Measurements from ENCODE around the gene MCC.

MCC gene

DNA sequence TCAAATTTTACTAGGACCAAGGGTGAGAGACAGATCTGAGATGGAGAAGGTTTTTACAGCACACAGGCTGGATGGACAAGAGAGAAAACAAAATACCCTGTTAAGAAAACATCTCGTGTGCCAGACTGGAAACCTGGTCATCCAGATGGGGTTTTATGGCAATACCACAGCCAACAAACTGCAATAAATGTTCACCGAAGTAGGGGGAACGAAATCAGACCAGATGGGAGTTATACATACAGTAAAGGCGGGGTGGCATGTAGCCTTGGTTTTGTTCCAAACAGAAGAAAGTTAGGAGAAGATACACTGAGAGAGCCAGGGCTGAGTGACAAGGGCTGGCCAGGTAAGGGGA lies 448.3 kb downstream of the MCC start:
- TF ChIP-seq SPI1 (IDR thresholded peaks at IDR 0.05; ENCODE audit: borderline replicate concordance, low read depth) (no peak), POLR2AphosphoS5 (IDR thresholded peaks at IDR 0.05; ENCODE audit: low read depth) (no peak), GABPA (IDR thresholded peaks at IDR 0.05; ENCODE audit: low read depth) (no peak)
- TF ChIP-seq, protein P1, sequence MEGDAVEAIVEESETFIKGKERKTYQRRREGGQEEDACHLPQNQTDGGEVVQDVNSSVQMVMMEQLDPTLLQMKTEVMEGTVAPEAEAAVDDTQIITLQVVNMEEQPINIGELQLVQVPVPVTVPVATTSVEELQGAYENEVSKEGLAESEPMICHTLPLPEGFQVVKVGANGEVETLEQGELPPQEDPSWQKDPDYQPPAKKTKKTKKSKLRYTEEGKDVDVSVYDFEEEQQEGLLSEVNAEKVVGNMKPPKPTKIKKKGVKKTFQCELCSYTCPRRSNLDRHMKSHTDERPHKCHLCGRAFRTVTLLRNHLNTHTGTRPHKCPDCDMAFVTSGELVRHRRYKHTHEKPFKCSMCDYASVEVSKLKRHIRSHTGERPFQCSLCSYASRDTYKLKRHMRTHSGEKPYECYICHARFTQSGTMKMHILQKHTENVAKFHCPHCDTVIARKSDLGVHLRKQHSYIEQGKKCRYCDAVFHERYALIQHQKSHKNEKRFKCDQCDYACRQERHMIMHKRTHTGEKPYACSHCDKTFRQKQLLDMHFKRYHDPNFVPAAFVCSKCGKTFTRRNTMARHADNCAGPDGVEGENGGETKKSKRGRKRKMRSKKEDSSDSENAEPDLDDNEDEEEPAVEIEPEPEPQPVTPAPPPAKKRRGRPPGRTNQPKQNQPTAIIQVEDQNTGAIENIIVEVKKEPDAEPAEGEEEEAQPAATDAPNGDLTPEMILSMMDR (IDR thresholded peaks at IDR 0.05; ENCODE audit: insufficient read depth, low read length): no peak
- TF ChIP-seq, protein P2, sequence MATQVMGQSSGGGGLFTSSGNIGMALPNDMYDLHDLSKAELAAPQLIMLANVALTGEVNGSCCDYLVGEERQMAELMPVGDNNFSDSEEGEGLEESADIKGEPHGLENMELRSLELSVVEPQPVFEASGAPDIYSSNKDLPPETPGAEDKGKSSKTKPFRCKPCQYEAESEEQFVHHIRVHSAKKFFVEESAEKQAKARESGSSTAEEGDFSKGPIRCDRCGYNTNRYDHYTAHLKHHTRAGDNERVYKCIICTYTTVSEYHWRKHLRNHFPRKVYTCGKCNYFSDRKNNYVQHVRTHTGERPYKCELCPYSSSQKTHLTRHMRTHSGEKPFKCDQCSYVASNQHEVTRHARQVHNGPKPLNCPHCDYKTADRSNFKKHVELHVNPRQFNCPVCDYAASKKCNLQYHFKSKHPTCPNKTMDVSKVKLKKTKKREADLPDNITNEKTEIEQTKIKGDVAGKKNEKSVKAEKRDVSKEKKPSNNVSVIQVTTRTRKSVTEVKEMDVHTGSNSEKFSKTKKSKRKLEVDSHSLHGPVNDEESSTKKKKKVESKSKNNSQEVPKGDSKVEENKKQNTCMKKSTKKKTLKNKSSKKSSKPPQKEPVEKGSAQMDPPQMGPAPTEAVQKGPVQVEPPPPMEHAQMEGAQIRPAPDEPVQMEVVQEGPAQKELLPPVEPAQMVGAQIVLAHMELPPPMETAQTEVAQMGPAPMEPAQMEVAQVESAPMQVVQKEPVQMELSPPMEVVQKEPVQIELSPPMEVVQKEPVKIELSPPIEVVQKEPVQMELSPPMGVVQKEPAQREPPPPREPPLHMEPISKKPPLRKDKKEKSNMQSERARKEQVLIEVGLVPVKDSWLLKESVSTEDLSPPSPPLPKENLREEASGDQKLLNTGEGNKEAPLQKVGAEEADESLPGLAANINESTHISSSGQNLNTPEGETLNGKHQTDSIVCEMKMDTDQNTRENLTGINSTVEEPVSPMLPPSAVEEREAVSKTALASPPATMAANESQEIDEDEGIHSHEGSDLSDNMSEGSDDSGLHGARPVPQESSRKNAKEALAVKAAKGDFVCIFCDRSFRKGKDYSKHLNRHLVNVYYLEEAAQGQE (IDR thresholded peaks at IDR 0.05; ENCODE audit: insufficient replicate concordance, low read depth): no peak
- no peak overlapping the region for H3K27ac ChIP-seq (replicated peaks)
- H3K27me3 ChIP-seq (ENCODE audit: insufficient read depth, poor library complexity, severe bottlenecking): no peaks in the 10 kb centered on the region
- H3K4me3 ChIP-seq (replicated peaks; ENCODE audit: insufficient read depth, low read length): no peak overlapping the region
- no peak for DNase-seq (ENCODE audit: low read depth in 1 of 2, low spot score in 1 of 2)

DNA sequence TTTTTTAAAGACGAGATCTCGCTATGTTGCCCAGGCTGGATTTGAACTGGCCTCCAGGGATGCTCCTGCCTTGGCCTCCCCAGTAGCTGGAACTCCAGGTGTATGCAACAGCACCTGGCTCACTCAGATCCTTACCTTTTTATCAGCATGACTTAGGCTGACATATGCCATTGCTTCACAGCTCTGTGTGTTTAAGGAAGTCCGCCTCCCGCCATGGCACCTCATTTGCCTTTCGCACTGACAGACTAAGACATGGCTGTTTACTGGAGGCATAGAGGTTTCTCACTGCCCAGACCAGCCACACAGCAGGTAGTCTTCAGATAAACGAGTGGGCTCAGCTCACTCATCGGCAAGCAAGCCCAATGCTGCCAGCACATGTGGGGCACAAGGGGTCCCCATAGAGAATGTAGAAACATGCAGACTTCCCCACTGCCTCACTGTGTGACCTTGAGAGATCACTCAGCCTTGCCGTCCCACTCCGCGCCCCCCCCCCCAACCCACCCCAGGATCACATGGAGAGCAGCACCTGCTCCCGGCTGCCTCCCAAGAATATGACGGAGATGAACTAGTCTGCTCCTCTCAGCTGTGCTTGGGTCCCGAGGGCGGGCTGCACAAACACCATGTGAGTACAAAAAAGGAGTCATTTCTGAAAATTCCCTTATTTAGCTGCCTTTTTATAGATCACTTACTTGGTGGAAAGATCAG lies 448.9 kb downstream of the MCC start:
- no peak overlapping the region for H3K4me3 ChIP-seq (replicated peaks; ENCODE audit: insufficient read depth, low read length)
- TF ChIP-seq GABPA (IDR thresholded peaks at IDR 0.05; ENCODE audit: low read depth): no peak
- TF ChIP-seq, protein P1 (IDR thresholded peaks at IDR 0.05; ENCODE audit: insufficient read depth, low read length): no peak
- no peak for TF ChIP-seq POLR2AphosphoS5 (IDR thresholded peaks at IDR 0.05; ENCODE audit: low read depth)
- no peaks in the 10 kb centered on the region for H3K27me3 ChIP-seq (ENCODE audit: insufficient read depth, poor library complexity, severe bottlenecking)
- H3K27ac ChIP-seq (replicated peaks): no peak overlapping the region
- DNase-seq (ENCODE audit: low read depth in 1 of 2, low spot score in 1 of 2): no peak

DNA sequence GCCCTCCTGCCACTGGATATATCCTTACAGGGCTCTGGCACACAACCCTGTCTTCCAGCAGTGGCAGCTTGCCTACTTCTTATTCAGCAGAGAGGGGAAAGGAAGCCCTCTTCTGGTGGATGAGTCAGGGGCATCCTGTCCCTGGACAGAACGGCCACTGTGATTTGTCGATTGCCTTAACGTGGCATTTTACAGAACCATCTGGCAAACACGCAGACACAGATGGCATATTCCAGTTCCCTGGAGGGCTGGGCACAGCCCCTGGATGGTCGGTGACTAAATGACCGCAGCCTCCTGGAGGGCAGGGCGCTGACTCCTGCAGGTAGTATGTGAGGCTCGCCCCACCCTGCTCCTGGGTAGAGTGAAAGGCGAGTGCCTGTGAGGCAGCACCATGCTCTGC lies 449.5 kb downstream of the MCC start:
- no peak for TF ChIP-seq GABPA (IDR thresholded peaks at IDR 0.05; ENCODE audit: low read depth)
- no peak for TF ChIP-seq POLR2AphosphoS5 (IDR thresholded peaks at IDR 0.05; ENCODE audit: low read depth)
- TF ChIP-seq, protein P2 (IDR thresholded peaks at IDR 0.05; ENCODE audit: insufficient replicate concordance, low read depth): no peak
- TF ChIP-seq SPI1 (IDR thresholded peaks at IDR 0.05; ENCODE audit: borderline replicate concordance, low read depth): no peak
- TF ChIP-seq, protein P1 (IDR thresholded peaks at IDR 0.05; ENCODE audit: insufficient read depth, low read length): no peak
- H3K27ac ChIP-seq (replicated peaks): no peak overlapping the region

DNA sequence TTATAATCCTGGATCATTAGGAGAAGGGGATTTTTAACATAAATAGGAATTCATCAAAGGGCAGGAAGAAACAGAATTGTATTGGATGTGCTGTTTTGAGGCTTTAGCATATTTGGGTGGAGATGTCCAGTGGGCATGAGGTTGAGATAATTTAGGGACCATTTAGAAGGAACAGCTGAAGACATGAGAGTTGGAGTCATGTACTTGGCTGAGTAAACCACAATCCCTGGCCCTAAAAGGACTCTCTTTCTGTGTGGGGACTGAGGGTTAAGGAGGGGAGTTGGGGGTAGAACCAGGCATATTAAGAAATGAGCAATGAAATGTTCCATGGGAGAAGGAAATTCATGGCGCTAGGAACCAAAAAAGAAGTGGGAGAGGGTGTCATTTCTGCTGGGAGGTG lies 450.1 kb downstream of the MCC start:
- no peak overlapping the region for H3K27ac ChIP-seq (replicated peaks)
- H3K4me3 ChIP-seq (replicated peaks; ENCODE audit: insufficient read depth, low read length): no peak overlapping the region
- TF ChIP-seq GABPA (IDR thresholded peaks at IDR 0.05; ENCODE audit: low read depth): no peak
- no peak for TF ChIP-seq POLR2AphosphoS5 (IDR thresholded peaks at IDR 0.05; ENCODE audit: low read depth)
- TF ChIP-seq, protein P1 (IDR thresholded peaks at IDR 0.05; ENCODE audit: insufficient read depth, low read length): no peak
- no peak for TF ChIP-seq SPI1 (IDR thresholded peaks at IDR 0.05; ENCODE audit: borderline replicate concordance, low read depth)
- TF ChIP-seq, protein P2 (IDR thresholded peaks at IDR 0.05; ENCODE audit: insufficient replicate concordance, low read depth): no peak
- H3K27me3 ChIP-seq (ENCODE audit: insufficient read depth, poor library complexity, severe bottlenecking): no peaks in the 10 kb centered on the region
- no peak for DNase-seq (ENCODE audit: low read depth in 1 of 2, low spot score in 1 of 2)

More for the DNA sequence above, 449.5 kb downstream of the MCC start:
- Histone ChIP-seq H3K4me3 (replicated peaks; ENCODE audit: insufficient read depth, low read length) (no peak overlapping the region), H3K27me3 (ENCODE audit: insufficient read depth, poor library complexity, severe bottlenecking) (no peaks in the 10 kb centered on the region)
- no peak for DNase-seq (ENCODE audit: low read depth in 1 of 2, low spot score in 1 of 2)
